DOHH2 (cell line): ENCODE data around the gene MOGAT1.

Experiments used
- CTCF ChIP-seq: fragments of 200-600 bp; sonication (generic); IDR thresholded peaks from one replicate; pipeline ENCODE4 v1.5.1; 2014; ENCODE audit warnings: antibody characterized with exemption, mild to moderate bottlenecking, low read depth, low read length; ENCODE audit not compliant: poor library complexity, severe bottlenecking
- EZH2phosphoT487 ChIP-seq: fragments of 200-600 bp; sonication (generic); IDR thresholded peaks from 2 replicates; pipeline ENCODE4 v1.6.1; 2017; ENCODE audit warnings: borderline replicate concordance, mild to moderate bottlenecking, antibody characterized with exemption, low read length, moderate library complexity, mixed read lengths

DNA sequence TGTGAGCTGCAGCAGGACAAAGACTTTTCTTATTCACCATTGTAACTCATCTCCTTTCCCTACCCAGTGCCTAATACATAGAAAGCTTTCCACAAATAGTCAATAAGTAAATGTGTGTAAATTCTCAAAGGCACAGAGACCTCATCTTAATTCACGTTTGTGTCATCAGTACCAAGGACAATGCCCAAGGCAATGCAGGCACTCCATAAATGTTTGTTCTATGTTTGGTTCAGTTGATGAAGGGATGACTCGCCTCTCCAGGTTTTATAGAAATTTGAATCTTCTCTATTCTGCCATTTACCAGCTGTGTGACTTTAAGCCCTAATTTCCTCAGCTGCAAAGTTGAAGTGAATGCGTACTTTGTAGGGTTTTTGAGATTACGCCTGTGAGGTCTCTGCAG lies 2.1 kb upstream of the MOGAT1 start:
- TF ChIP-seq CTCF (no peak), EZH2phosphoT487 (no peak)
